SU-DHL-6 (cell line): Measurements from ENCODE around the gene XIRP2.

Experiments
- H2AFZ ChIP-seq: fragments of 200-600 bp; sonication (generic); 2 replicates; pipeline ENCODE4 v1.6.1; 2014; ENCODE audit warnings: low read depth, mild to moderate bottlenecking, moderate library complexity, mixed read lengths, antibody characterized with exemption, low read length; ENCODE audit not compliant: severe bottlenecking
- H3F3A ChIP-seq: fragments of 200-600 bp; shearing (Covaris generic); 2 replicates; pipeline ENCODE4 v1.6.0; 2016; ENCODE audit warnings: antibody characterized with exemption, mild to moderate bottlenecking; ENCODE audit not compliant: insufficient read depth
- H3K27ac ChIP-seq: fragments of 200-600 bp; sonication (generic); 2 replicates; pipeline ENCODE4 v1.5.1; 2016; ENCODE audit warnings: low read depth, mild to moderate bottlenecking, low read length, moderate library complexity, mixed read lengths
- H3K27me3 ChIP-seq: fragments of 200-600 bp; sonication (generic), shearing (Covaris generic); 2 replicates; pipeline ENCODE4 v1.6.0; 2014; ENCODE audit warnings: mild to moderate bottlenecking, low read length
- H3K36me3 ChIP-seq: fragments of 200-600 bp; sonication (generic); 2 replicates; pipeline ENCODE4 v1.6.1; 2014; ENCODE audit warnings: mild to moderate bottlenecking, low read length, mixed read lengths
- H3K4me2 ChIP-seq: fragments of 300-600, 200-600 bp; shearing (Covaris generic), sonication (generic); 2 replicates; pipeline ENCODE4 v1.6.0; 2014; ENCODE audit warnings: low read length, low read depth, mild to moderate bottlenecking; ENCODE audit not compliant: poor library complexity, severe bottlenecking
- H3K4me3 ChIP-seq: fragments of 200-600 bp; sonication (generic); 2 replicates; pipeline ENCODE4 v1.5.1; 2014; ENCODE audit warnings: antibody characterized with exemption, low read length, mild to moderate bottlenecking, mixed read lengths; ENCODE audit not compliant: insufficient read depth, poor library complexity, severe bottlenecking
- H3K79me2 ChIP-seq: fragments of 200-600 bp; sonication (generic); 2 replicates; pipeline ENCODE4 v1.6.1; 2014; ENCODE audit warnings: mild to moderate bottlenecking, low read length, moderate library complexity; ENCODE audit not compliant: insufficient read depth
- H3K9ac ChIP-seq: fragments of 200-600 bp; sonication (generic); 2 replicates; pipeline ENCODE4 v1.7.0; 2014; ENCODE audit warnings: mild to moderate bottlenecking, low read length
- H3K9me2 ChIP-seq: fragments of 200-600 bp; sonication (generic); replicated peaks from 2 replicates; pipeline ENCODE4 v1.6.1; 2014; ENCODE audit warnings: low read length; ENCODE audit not compliant: insufficient read depth
- H3K9me3 ChIP-seq: fragments of 200-600 bp; sonication (generic); 2 replicates; pipeline ENCODE4 v1.6.1; 2014; ENCODE audit warnings: low read length, mixed read lengths; ENCODE audit not compliant: insufficient read depth
- H4K20me1 ChIP-seq: fragments of 200-600 bp; sonication (generic); 2 replicates; pipeline ENCODE4 v1.6.1; 2014; ENCODE audit warnings: low read depth, mild to moderate bottlenecking, antibody characterized with exemption, low read length, moderate library complexity, mixed read lengths
- CTCF ChIP-seq: fragments of 200-600 bp; sonication (generic); IDR thresholded peaks from one replicate; pipeline ENCODE4 v1.5.1; 2017; ENCODE audit warnings: antibody characterized with exemption, mild to moderate bottlenecking, low read length, moderate library complexity; ENCODE audit not compliant: insufficient read depth, poor library complexity, severe bottlenecking
- EZH2phosphoT487 ChIP-seq: fragments of 200-600 bp; sonication (generic), shearing (Covaris generic); conservative IDR thresholded peaks from 2 replicates; pipeline ENCODE4 v1.6.1; 2018; ENCODE audit warnings: mild to moderate bottlenecking, antibody characterized with exemption, low read length, moderate library complexity, mixed read lengths

The XIRP2 gene

GRCh38 chr2:166994588-166995336, 106.5 kb downstream of the XIRP2 start:
- Histone ChIP-seq H4K20me1 (no peaks in the 10 kb centered on the region), H3K9ac (no peak overlapping the region), H3K36me3 (no peaks in the 10 kb centered on the region), H3K4me3 (no peak overlapping the region), H3K27ac (no peak overlapping the region), H3F3A (no peaks in the 10 kb centered on the region), H3K9me3 (no peaks in the 10 kb centered on the region), H3K9me2 (no peaks in the 10 kb centered on the region), H2AFZ (no peak overlapping the region), H3K79me2 (no peaks in the 10 kb centered on the region), H3K27me3 (no peaks in the 10 kb centered on the region), H3K4me2 (no peak overlapping the region)
- TF ChIP-seq EZH2phosphoT487: no peak
- no peak for TF ChIP-seq CTCF

GRCh38 chr2:166996465-166996864, 108.2 kb downstream of the XIRP2 start:
- TF ChIP-seq CTCF (no peak), EZH2phosphoT487 (no peak)
- Histone ChIP-seq H3K27me3 (no peaks in the 10 kb centered on the region), H3K4me2 (no peak overlapping the region)

GRCh38 chr2:167001165-167001564, 112.9 kb downstream of the XIRP2 start:
- Histone ChIP-seq H3K79me2 (no peaks in the 10 kb centered on the region), H2AFZ (no peak overlapping the region), H3K36me3 (no peaks in the 10 kb centered on the region), H3K9me3 (no peaks in the 10 kb centered on the region), H4K20me1 (no peaks in the 10 kb centered on the region), H3K9ac (no peak overlapping the region), H3K4me2 (no peak overlapping the region), H3K27me3 (no peaks in the 10 kb centered on the region), H3F3A (no peaks in the 10 kb centered on the region), H3K4me3 (no peak overlapping the region), H3K9me2 (no peaks in the 10 kb centered on the region), H3K27ac (no peak overlapping the region)
- TF ChIP-seq CTCF (no peak), EZH2phosphoT487 (no peak)

More at GRCh38 chr2:166996465-166996864, 108.2 kb downstream of the XIRP2 start:
- H4K20me1 ChIP-seq: no peaks in the 10 kb centered on the region
- no peak overlapping the region for H3K9ac ChIP-seq
- H2AFZ ChIP-seq: no peak overlapping the region
- no peak overlapping the region for H3K27ac ChIP-seq
- no peaks in the 10 kb centered on the region for H3K9me2 ChIP-seq
- H3K9me3 ChIP-seq: no peaks in the 10 kb centered on the region
- H3F3A ChIP-seq: no peaks in the 10 kb centered on the region
- H3K79me2 ChIP-seq: no peaks in the 10 kb centered on the region
- no peak overlapping the region for H3K4me3 ChIP-seq
- no peaks in the 10 kb centered on the region for H3K36me3 ChIP-seq
